Activated CD4-positive, alpha-beta memory T cell treated with anti-CD3 and anti-CD28 coated beads for 36 hours (primary cell): ENCODE data around the gene UMAD1. TPM values are rescaled to one million over a fixed set of nuclear protein-coding genes. Genes with fewer than 3 reads are reported as not detected.

Experiments
- CTCF ChIA-PET: fragments of 350-600 bp; sonication (Branson Sonifier 250); formaldehyde crosslinking; loops from one replicate; lab custom pipeline; 2021; ENCODE audit warnings: antibody characterized with exemption, inconsistent platforms; lab: Charles Lee
- POLR2A ChIA-PET: fragments of 350-600 bp; sonication (Branson Sonifier 250); formaldehyde crosslinking; loops from one replicate; lab custom pipeline; 2021; ENCODE audit warnings: antibody characterized with exemption; lab: Charles Lee
- DNase-seq: peaks from one replicate; pipeline ENCODE4 v3.0.0-alpha.2; 2020
- H3K27ac Mint-ChIP-seq: one replicate; pipeline ENCODE4 v1.8.0; 2021; ENCODE audit warnings: mixed read lengths
- H3K27me3 Mint-ChIP-seq: one replicate; pipeline ENCODE4 v1.8.0; 2021; ENCODE audit warnings: mixed read lengths
- H3K36me3 Mint-ChIP-seq: one replicate; pipeline ENCODE4 v1.8.0; 2021; ENCODE audit warnings: mixed read lengths
- H3K4me1 Mint-ChIP-seq: one replicate; pipeline ENCODE4 v1.8.0; 2021; ENCODE audit warnings: low read depth, mixed read lengths
- H3K4me3 Mint-ChIP-seq: one replicate; pipeline ENCODE4 v1.8.0; 2021; ENCODE audit warnings: mild to moderate bottlenecking, mixed read lengths
- H3K9me3 Mint-ChIP-seq: one replicate; pipeline ENCODE4 v1.8.0; 2021; ENCODE audit warnings: mixed read lengths
- intact Hi-C: fragments of 100-400 bp; cut with micrococcal nuclease; formaldehyde crosslinking; loops from one replicate; pipeline ENCODE4 v1.15.1; 2023
- total RNA-seq, 2 experiments: library from RNA; stranded (reverse); gene quantifications; one replicate each; pipeline ENCODE4 v1.2.3, GENCODE V29; 2021

The UMAD1 gene
- total RNA-seq, 2 experiments from 2014 or later, result 15.0 to 17.6 TPM

DNA sequence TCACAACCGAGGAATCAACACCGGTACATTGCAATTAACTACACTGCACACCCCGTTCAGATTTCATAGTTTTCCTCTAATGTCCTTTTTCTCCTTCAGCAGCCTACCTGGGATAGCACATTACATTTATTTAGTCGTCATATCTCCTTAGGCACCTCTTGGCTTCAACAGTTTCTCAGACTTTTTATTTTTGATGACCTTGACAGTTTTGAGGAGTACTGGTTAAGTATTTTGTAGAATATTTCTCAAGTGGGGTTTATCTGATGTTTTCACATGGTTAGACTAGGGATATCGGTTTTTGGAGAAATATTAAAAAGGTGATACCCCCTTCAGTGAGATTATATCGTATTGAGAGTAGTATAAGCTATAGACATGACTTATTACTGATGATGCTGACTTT lies 241.0 kb downstream of the UMAD1 start:
- H3K36me3 Mint-ChIP-seq, result peaks cover 3% of the 10 kb centered on the region
- POLR2A ChIA-PET, result no interaction called here
- intact Hi-C loops, result no loop called here
- H3K27me3 Mint-ChIP-seq, result no peaks in the 10 kb centered on the region
- no peaks in the 10 kb centered on the region for H3K4me1 Mint-ChIP-seq
- no peaks in the 10 kb centered on the region for H3K9me3 Mint-ChIP-seq
- no peak for DNase-seq
- no peak overlapping the region for H3K4me3 Mint-ChIP-seq
- no peak overlapping the region for H3K27ac Mint-ChIP-seq
- CTCF ChIA-PET, result no interaction called here

DNA sequence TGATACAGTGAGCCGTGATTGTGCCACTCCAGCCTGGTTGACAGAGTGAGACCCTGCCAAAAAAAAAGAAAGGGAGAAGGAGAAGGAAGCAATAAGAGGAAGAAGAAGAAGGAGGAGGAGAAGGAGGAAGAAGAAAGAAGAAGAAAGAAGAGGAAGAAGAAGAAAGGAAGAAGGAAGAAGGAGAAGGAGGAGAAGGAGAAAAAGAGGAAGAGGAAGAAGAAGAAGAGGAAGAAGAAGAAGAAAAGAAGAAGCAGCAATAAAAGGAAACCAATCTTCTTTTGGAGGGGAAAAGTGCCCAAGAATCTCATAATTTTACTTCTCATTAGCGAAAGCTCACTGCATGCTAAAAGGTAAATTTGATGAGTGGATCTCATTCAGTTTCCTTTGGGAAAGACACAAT lies 242.3 kb downstream of the UMAD1 start:
- no peaks in the 10 kb centered on the region for H3K27me3 Mint-ChIP-seq
- intact Hi-C loops, result no loop called here
- H3K4me1 Mint-ChIP-seq, result no peaks in the 10 kb centered on the region
- no peak for DNase-seq
- no peak overlapping the region for H3K4me3 Mint-ChIP-seq
- H3K27ac Mint-ChIP-seq, result no peak overlapping the region
- no peaks in the 10 kb centered on the region for H3K9me3 Mint-ChIP-seq
- POLR2A ChIA-PET, result no interaction called here
- CTCF ChIA-PET, result interaction anchor here (1.2 kb wide), 1 partner anchor 15 kb away, joined by 3 read pairs; no protein-coding TSS in a partner anchor
- H3K36me3 Mint-ChIP-seq, result peaks cover 3% of the 10 kb centered on the region

DNA sequence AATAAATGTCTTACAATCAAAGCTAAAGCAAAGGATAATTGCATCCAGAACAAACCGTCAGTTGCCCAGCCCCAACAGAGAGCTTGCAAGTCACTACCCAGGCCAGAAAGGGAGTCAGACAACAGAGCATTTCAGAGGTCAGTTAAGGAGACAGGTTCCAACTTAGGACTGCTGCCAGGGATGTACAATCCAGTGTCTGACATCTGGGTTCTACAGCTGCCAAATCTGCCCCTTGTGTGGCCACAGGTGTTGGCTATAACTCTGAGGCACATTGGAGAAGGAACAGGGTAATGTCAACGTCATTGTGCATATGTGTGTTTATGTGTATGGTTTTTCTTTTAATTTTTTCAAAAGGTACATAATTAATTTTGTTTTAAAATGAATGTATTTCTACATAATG lies 242.8 kb downstream of the UMAD1 start:
- Mint-ChIP-seq H3K36me3 (peaks cover 3% of the 10 kb centered on the region), H3K9me3 (no peaks in the 10 kb centered on the region), H3K4me1 (no peaks in the 10 kb centered on the region), H3K4me3 (no peak overlapping the region), H3K27me3 (no peaks in the 10 kb centered on the region), H3K27ac (no peak overlapping the region)
- intact Hi-C loops, result no loop called here
- no peak for DNase-seq
- ChIA-PET POLR2A (no interaction called here), CTCF (interaction anchor here (0.5 to 1.2 kb wide), 4 partner anchors 14 to 152 kb away, joined by 3 to 4 read pairs (median 3); no protein-coding TSS in a partner anchor)

DNA sequence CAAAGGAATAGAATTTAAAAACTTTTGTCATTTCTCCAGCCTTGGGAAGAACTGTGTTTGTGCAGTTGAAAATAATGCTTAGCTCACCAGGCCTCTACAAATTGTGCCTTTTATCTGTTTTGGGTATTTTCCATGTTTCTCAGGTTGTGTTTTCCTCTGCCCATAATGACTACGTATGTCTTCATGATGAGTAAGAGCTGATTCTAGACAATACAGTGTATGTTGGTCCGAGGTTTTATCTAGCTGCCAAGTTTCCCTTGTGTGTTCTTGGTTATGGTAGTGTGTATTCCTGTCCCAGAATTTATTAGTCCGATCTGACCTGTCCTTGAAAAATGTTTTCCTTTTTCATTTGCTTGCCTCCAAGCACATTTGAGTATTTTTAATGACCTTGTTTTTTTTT lies 244.3 kb downstream of the UMAD1 start:
- no peak for DNase-seq
- Mint-ChIP-seq H3K4me3 (no peak overlapping the region), H3K27ac (no peak overlapping the region), H3K36me3 (peaks cover 3% of the 10 kb centered on the region), H3K4me1 (no peaks in the 10 kb centered on the region), H3K9me3 (no peaks in the 10 kb centered on the region), H3K27me3 (no peaks in the 10 kb centered on the region)
- CTCF ChIA-PET, result no interaction called here
- POLR2A ChIA-PET, result no interaction called here
- intact Hi-C loops, result loop anchor here (2.0 kb wide), 1 partner anchor 54 kb away; no protein-coding TSS in a partner anchor

DNA sequence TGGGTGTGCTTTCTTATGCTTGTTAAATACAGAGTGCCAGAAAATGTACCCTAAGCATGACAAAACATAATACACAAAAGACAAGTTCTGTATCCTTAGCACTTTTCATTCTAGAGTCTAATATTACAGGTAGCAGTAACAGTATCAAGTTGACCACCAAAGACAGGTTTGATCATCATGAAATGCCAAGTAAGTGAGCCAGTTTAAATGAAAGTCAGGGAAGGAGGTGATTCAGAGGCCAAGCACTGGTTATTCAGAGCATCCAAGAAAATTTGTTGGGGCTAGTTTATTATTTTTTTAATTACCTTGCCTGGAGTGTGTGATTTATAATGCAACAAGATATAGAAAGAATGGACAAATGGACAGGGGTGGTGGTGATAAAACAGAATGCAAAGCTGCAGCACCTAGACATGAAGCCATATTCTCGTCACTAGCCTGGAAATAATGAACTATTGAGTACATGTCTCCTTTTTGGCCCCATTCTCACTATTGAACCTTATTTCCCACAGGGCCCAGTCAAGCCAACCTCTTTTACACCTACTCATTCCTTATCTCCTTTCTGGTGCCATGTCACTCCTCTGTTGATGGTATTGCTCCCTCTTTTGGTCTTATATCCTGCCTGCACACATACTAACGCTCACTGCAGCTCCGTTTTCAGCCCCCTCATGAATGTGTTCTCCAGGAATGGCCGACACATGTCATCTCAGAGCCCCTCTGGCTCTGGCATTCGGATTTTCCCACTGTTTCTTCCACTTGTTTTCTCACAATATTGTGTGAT lies 249.4 kb downstream of the UMAD1 start:
- Mint-ChIP-seq H3K4me1 (no peaks in the 10 kb centered on the region), H3K27me3 (no peaks in the 10 kb centered on the region), H3K9me3 (no peaks in the 10 kb centered on the region), H3K27ac (no peak overlapping the region), H3K4me3 (no peak overlapping the region), H3K36me3 (no peaks in the 10 kb centered on the region)
- POLR2A ChIA-PET, result no interaction called here
- CTCF ChIA-PET, result interaction anchor here (0.9 kb wide), 1 partner anchor 406 kb away, joined by 3 read pairs; no protein-coding TSS in a partner anchor
- intact Hi-C loops, result no loop called here
- no peak for DNase-seq

DNA sequence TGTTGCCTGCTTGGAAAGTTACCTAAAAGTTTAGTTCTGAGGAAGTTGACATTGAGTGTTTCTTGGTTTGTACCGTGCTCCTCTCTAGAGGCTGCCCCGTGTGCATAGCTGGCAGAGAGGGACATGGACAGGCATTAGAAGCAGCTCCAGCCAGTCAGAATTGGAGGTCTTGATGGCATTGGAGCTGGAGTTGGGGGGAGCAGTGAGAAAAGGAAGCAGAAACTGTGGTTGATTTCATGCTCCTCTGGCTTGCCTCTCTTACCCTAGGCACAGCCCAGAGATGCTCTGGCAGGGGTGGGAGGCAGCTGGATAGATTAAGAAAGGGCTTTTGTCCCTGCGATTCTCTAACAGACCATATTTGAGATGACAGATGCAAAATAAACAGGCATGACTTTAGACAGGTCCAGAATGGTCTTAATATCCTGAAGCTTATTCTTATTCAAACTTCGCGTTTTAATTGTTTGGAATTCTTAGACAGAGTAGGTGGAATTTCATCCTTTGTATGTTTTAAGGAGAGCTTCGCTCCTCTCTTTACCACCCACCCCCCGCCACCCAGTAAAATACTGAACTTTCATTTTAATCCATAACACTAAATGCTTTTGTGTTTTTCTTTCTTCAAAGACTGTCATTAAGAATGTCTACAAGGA lies 254.6 kb downstream of the UMAD1 start:
- no peaks in the 10 kb centered on the region for H3K4me1 Mint-ChIP-seq
- H3K27ac Mint-ChIP-seq, result no peak overlapping the region
- no peaks in the 10 kb centered on the region for H3K9me3 Mint-ChIP-seq
- POLR2A ChIA-PET, result no interaction called here
- intact Hi-C loops, result no loop called here
- DNase-seq, result no peak
- H3K4me3 Mint-ChIP-seq, result no peak overlapping the region
- CTCF ChIA-PET, result no interaction called here
- H3K27me3 Mint-ChIP-seq, result no peaks in the 10 kb centered on the region
- H3K36me3 Mint-ChIP-seq, result peaks cover 1% of the 10 kb centered on the region

DNA sequence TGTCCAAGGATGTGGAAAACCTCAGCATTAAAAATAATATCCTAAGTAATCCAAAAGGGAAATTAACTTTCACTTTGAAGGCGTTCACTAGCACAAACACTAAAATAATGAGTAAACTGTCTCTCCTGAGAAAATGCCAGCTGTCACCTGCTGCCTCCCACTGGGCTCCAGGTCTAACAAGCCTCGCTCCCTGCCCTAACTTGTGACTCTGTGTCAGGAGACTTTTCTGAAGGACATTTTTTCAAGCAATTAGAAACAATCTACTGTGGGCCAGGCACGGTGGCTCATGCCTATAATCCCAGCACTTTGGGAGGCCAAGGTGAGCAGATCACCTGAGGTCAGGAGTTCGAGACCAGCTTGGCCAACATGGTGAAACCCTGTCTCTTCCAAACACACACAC lies 255.2 kb downstream of the UMAD1 start:
- intact Hi-C loops, result no loop called here
- Mint-ChIP-seq H3K4me1 (no peaks in the 10 kb centered on the region), H3K27ac (no peak overlapping the region), H3K27me3 (no peaks in the 10 kb centered on the region), H3K4me3 (no peak overlapping the region), H3K9me3 (no peaks in the 10 kb centered on the region), H3K36me3 (peaks cover 1% of the 10 kb centered on the region)
- ChIA-PET POLR2A (no interaction called here), CTCF (no interaction called here)
- no peak for DNase-seq

DNA sequence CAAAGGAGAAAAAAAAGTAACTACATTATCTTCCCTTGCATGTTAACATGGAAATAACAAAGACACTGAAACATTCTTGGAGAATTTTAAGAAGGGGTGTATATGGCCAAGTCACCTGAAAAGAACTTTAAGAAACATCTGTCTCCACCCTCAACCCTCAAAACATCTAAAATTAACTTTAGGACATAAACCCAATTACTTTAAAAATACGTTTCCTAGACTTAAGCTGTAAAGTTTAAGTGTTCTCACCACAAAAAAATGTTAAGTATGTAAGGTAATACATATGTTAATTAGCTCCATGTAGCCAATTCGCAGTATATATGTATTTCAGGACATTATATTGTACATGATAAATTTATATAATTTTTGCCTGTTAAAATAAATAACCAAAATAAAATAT lies 257.0 kb downstream of the UMAD1 start:
- CTCF ChIA-PET, result interaction anchor here (1.5 kb wide), 1 partner anchor 14 kb away, joined by 3 read pairs; no protein-coding TSS in a partner anchor
- Mint-ChIP-seq H3K27me3 (no peaks in the 10 kb centered on the region), H3K4me3 (no peak overlapping the region), H3K4me1 (no peaks in the 10 kb centered on the region), H3K9me3 (no peaks in the 10 kb centered on the region), H3K27ac (no peak overlapping the region), H3K36me3 (peaks cover 1% of the 10 kb centered on the region)
- POLR2A ChIA-PET, result no interaction called here
- DNase-seq, result no peak
- intact Hi-C loops, result no loop called here

DNA sequence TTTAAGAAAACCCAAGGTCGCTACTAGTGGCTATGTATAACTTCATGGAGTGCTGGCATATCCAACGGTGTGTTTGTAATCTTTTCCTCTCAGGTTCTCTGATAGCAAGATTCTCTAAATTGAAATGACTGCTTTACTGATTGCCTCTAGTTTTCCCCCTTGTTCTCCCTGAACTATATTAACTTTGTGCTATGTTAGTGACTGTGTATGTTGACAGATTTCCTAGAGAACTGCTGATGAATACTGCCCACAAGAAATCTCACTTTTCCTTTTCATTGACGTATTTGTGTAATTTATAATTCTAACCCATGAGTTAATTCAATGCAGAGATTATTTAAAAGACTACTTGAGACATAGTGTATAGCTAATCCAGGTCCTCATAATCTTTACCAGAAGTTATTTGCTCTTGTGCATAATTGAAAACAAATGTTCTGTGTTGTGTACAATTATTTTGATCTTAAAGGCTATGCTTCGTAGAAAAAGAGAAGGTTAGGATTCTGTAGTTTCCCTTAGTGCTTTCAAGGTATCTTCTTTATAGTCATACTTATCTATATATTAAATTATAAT lies 257.5 kb downstream of the UMAD1 start:
- CTCF ChIA-PET, result interaction anchor here (1.5 kb wide), 1 partner anchor 15 kb away, joined by 3 read pairs; no protein-coding TSS in a partner anchor
- H3K27me3 Mint-ChIP-seq, result no peaks in the 10 kb centered on the region
- POLR2A ChIA-PET, result no interaction called here
- no peaks in the 10 kb centered on the region for H3K9me3 Mint-ChIP-seq
- H3K36me3 Mint-ChIP-seq, result peaks cover 1% of the 10 kb centered on the region
- no peak for DNase-seq
- intact Hi-C loops, result no loop called here
- H3K27ac Mint-ChIP-seq, result no peak overlapping the region
- H3K4me3 Mint-ChIP-seq, result no peak overlapping the region
- H3K4me1 Mint-ChIP-seq, result no peaks in the 10 kb centered on the region

DNA sequence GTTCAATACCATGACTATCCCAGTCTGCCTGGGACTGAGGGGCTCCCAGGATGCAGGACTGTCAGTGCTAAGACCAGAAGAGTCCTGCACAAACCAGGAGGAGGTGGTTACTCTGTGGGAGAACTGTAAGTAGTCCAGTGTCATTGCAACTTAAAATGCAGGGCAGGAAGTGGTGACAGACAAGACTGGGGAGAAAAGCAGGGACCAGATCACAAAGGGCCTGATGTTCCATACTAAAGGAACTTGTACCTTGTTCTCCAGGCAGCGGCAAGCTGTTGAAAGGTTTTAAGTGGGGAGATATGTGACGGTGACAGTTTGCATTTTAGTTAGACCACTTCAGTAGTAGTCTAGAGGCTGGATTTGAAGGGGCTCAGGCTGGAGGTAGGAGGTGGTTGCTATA lies 262.3 kb downstream of the UMAD1 start:
- H3K27me3 Mint-ChIP-seq, result no peaks in the 10 kb centered on the region
- CTCF ChIA-PET, result no interaction called here

DNA sequence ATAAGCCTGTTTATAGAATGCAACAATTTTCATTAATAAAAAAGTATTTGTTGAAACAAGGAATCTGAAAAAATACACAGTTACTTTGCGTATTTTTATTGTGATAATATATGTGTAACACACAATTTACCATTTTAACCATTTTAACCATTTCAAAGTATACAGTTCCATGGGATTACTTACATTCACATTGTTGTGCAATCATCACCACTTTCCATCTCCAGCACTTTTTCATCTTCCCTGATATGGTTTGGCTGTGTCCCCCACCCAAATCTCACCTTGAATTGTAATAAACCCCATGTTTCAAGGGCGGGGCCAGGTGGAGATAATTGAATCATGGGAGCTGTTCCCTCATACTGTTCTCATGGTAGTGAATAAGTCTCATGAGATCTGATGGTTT lies 266.8 kb downstream of the UMAD1 start:
- no peak overlapping the region for H3K4me3 Mint-ChIP-seq
- H3K27me3 Mint-ChIP-seq, result no peaks in the 10 kb centered on the region
- no peak for DNase-seq
- CTCF ChIA-PET, result no interaction called here
- H3K27ac Mint-ChIP-seq, result no peak overlapping the region
- peaks cover 4% of the 10 kb centered on the region for H3K9me3 Mint-ChIP-seq
- POLR2A ChIA-PET, result no interaction called here
- H3K4me1 Mint-ChIP-seq, result no peaks in the 10 kb centered on the region
- no peaks in the 10 kb centered on the region for H3K36me3 Mint-ChIP-seq
- intact Hi-C loops, result no loop called here

More for the DNA sequence above, 262.3 kb downstream of the UMAD1 start:
- POLR2A ChIA-PET, result no interaction called here
- peaks cover 4% of the 10 kb centered on the region for H3K9me3 Mint-ChIP-seq
- no peaks in the 10 kb centered on the region for H3K4me1 Mint-ChIP-seq
- no peak overlapping the region for H3K27ac Mint-ChIP-seq
- no peak overlapping the region for H3K4me3 Mint-ChIP-seq
- intact Hi-C loops, result no loop called here
- no peak for DNase-seq
- peaks cover 1% of the 10 kb centered on the region for H3K36me3 Mint-ChIP-seq

DNA sequence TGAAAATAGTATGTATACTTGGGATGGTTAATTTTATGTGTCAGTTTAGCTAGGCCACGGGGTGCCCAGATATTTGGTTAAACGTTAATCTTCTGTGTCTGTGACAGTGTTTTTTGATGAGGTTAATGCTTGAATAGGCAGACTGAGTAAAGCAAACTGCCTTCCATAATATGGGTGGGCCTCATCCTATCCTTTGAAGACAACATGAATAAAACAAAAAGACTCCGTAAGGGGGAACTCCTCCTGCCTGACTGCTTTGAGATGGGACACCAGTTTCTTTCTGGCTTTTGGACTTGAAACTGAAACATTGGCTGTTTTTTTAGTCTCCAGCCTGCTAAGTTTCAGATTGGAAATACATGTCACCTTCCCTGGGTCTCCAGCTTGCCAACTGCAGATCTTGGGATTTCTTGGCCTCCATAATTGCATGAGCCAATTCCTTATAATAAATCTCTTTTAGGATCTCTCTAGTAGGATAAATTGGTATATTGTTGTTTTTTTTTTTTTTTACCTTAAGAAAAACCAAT lies 268.1 kb downstream of the UMAD1 start:
- CTCF ChIA-PET, result interaction anchor here (1.3 kb wide), 1 partner anchor 189 kb away, joined by 3 read pairs; no protein-coding TSS in a partner anchor
- intact Hi-C loops, result no loop called here
- Mint-ChIP-seq H3K27ac (no peak overlapping the region), H3K27me3 (no peaks in the 10 kb centered on the region), H3K36me3 (no peaks in the 10 kb centered on the region), H3K4me1 (no peaks in the 10 kb centered on the region), H3K9me3 (peaks cover 4% of the 10 kb centered on the region), H3K4me3 (no peak overlapping the region)
- POLR2A ChIA-PET, result no interaction called here
- no peak for DNase-seq
